Activated CD8-positive, alpha-beta memory T cell treated with anti-CD3 and anti-CD28 coated beads for 48 hours (primary cell): ENCODE measurements around the gene RCOR1.
"Not testable (repeated sequence)": the region's sequence is repeated elsewhere in the genome, so short reads cannot be mapped to it uniquely, and the experiment has no call there.

Experiments
- DNase-seq, 3 experiments: peaks; one replicate each; pipeline ENCODE4 v3.0.0-alpha.2; 2020; ENCODE audit warnings: low read depth in 2 of 3, low spot score in 2 of 3

RCOR1 gene

DNA sequence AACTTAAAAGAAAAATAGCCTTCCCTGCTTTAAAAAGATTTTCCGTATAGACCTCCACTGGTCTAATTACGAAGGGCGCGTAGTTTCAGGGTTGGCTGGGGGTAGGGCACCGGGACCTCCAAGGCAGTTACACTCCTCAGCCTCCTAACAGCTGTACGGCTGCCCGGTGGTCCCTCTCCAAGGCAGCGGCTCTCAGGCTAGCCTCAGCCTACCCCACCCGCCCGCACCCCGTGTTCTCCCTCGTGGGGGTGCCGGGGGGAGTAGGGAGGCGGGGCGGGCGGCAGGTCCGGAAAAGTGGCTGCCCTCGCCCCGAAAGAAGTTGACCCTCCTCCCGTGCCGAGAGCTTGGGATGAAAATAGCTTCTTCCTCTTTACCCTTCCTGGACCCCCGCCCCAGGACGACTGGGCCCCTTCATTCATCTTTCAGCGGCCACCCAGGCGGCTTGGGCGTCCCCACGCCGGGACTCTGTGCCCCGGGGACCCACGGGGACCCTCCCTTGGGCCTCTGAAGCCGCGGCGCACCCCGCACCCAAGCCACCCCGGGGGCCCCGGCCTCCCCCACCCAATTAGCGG lies 991 bp upstream of the RCOR1 start:
- DNase-seq, result peak in 2 of 3 experiments; percentile 6 to 20

GRCh38 chr14:102592763-102593060 lies 263 bp downstream of the RCOR1 start:
- no peak for DNase-seq

DNA sequence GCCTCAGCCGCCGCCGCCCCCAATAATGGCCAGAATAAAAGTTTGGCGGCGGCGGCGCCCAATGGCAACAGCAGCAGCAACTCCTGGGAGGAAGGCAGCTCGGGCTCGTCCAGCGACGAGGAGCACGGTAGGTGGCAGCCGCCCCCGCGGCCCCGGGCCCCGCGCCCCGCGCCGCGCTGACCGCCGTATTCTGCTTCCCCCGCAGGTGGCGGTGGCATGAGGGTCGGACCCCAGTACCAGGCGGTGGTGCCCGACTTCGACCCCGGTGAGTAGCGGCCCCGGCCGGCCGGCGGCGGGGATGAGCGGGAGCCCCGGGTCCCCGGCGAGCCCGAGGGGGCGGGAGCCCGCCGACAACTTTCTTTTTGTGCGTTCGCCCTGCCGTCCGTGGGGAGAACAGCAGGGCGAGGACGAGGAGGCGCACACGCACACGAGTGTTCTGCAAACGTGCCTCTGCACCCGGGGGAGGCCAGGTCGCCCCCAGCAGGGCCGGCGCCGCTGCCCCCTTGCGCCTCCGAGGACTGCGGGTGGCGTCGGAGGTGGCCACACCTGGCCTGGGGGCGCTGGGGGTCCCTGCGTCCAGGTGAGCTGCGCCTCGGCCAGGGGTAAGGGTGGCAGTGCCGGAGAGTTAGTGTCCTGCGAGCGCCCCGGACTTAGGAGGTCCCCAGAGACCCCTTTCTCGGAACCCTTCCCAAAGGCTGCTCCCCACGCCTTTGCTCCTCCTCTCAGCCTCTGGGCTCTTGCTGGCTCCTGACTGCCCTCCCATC lies 794 bp downstream of the RCOR1 start:
- peak in 2 of 3 experiments; percentile 9 to 21 for DNase-seq

- DNase-seq, result no peak
These were observed 1.3 kb downstream of the RCOR1 start for GRCh38 chr14:102593825-102594137.

DNA sequence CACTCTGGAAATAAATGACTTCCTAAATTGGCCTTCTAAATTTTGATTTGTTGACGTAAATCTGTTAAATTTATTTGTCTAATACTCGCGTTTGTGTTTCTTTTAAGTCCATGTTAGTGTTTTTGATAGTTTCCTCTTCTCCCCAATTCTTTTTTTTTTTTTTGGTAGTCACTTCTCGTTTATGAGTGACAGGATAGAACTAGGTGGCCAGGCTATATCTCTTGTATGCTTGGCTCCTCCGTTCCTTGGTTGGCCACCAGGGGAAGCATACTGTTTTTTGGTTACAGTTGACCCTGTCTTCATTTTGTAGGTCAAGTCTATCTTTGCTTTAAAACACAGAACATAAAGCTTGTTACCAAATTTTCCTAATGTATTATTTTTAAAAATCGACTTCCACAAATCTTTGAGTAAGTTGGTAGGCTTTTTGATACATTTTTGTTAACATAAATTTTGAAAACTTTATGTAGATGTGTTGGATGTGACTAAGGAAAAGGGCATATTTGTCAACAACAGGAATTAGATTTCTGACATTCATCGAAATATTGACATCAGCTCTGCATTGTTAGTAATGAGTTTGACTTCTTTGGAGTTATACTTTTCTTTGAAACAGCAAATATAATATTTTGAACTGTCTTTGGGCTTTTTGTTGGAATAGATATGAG lies 2.2 kb downstream of the RCOR1 start:
- peak in 2 of 3 experiments; percentile 18 to 24 for DNase-seq

GRCh38 chr14:102601378-102601925 lies 9.0 kb downstream of the RCOR1 start:
- no peak for DNase-seq

- no peak for DNase-seq
These were observed 10.2 kb downstream of the RCOR1 start for GRCh38 chr14:102602421-102603292.

DNA sequence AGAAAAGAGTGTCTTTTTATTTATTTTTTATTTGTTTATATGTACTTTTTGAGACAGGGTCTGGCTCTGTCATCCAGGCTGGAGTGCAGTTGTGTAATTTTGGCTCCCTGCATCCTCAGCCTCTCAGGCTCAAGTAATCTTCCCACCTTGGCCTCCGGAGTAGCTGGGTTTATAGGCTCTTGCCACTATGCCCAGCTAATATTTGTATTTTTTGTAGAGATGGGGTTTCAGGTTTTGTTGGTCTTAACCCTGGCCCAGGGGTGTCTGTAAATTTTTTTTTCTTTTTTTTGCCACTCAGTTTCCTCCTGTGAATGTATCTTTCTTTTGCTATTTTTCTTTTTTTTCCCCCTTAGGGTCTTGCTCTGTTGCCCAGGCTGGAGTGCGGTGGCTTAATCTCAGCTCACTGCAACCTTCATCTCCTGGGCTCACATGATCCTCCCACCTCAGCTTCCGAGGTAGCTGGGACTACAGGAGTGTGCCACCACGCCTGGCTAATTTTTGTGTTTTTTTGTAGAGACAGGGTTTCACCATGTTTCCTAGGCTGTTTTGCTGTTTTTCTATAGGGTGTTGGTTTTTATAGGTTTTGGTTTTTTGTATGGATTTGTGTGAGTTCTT lies 11.0 kb downstream of the RCOR1 start:
- DNase-seq, result no peak

DNA sequence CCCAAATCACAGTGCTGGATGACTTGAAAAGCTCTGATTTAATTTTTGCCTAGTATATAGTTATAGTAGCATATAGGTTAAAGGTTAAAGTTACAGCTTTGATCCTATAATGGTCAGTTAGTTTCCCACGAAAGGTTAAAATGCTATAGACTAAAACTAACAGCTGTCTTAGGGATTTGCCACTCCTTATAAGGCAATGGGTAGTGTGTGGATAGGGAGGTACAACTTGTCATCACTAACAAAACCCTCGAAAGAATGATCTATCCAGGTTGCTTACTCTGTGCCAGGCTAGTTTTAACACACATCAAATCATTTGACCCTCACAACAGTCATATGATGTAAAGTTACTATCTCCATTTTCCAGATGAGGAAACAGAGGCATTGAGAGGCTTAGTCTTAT lies 11.7 kb downstream of the RCOR1 start:
- DNase-seq, result no peak

- DNase-seq, result no peak
These were observed 12.6 kb downstream of the RCOR1 start for GRCh38 chr14:102605029-102605428.

GRCh38 chr14:102606296-102606695 lies 13.8 kb downstream of the RCOR1 start:
- no peak for DNase-seq

DNA sequence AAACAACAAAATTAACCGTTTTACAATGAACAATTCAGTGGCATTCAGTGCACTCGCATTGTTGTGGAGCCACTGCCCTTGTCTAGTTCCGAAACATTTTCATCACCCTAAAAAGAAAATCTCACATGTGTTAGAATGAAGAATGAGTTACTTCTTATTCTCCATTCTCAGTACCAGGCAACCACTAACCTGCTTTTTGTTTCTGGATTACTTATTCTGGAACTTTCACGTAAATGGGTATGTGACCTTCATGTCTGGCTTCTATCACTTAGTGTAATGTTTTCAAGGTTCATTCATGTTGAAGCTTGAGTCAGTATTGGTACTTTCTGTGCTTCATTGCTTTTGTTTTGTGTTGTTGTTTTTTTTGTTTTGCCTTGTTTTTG lies 15.6 kb downstream of the RCOR1 start:
- no peak for DNase-seq

GRCh38 chr14:102610968-102611811 lies 18.7 kb downstream of the RCOR1 start:
- DNase-seq, result no peak

DNA sequence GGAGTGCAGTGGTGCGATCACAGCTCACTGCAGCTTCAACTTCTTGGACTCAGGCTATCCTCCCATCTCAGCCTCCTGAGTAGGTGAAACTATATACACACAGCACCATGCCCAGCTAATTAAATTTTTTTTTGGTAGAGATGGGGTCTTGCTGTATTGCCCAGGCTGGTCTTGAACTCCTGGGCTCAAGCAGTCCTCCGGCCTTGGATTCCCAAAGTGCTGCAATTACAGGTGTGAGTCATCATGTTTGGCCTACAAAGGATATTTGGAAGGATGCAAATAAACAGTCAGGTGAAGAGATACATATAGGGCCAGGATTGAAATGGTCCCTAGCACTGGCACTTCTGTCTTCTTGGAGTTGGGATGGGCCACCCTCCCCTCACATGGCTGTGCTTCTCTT lies 23.9 kb downstream of the RCOR1 start:
- DNase-seq, result no peak

GRCh38 chr14:102616799-102617198 lies 24.4 kb downstream of the RCOR1 start:
- no peak for DNase-seq

GRCh38 chr14:102619012-102619411 lies 26.6 kb downstream of the RCOR1 start:
- not testable (repeated sequence) for DNase-seq

- no peak for DNase-seq
These were observed 28.0 kb downstream of the RCOR1 start for GRCh38 chr14:102620413-102620812.

- no peak for DNase-seq
These were observed 29.9 kb downstream of the RCOR1 start for GRCh38 chr14:102622262-102622885.

GRCh38 chr14:102624666-102625065 lies 32.2 kb downstream of the RCOR1 start:
- no peak for DNase-seq
